NCI-H128 (cell line): ENCODE measurements around the gene HMCES.

Source experiments
- DNase-seq: peaks from one replicate; lab custom pipeline; 2025; ENCODE audit not compliant: unreplicated experiment; lab: John Stamatoyannopoulos, UW

Gene HMCES, protein sequence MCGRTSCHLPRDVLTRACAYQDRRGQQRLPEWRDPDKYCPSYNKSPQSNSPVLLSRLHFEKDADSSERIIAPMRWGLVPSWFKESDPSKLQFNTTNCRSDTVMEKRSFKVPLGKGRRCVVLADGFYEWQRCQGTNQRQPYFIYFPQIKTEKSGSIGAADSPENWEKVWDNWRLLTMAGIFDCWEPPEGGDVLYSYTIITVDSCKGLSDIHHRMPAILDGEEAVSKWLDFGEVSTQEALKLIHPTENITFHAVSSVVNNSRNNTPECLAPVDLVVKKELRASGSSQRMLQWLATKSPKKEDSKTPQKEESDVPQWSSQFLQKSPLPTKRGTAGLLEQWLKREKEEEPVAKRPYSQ

DNA sequence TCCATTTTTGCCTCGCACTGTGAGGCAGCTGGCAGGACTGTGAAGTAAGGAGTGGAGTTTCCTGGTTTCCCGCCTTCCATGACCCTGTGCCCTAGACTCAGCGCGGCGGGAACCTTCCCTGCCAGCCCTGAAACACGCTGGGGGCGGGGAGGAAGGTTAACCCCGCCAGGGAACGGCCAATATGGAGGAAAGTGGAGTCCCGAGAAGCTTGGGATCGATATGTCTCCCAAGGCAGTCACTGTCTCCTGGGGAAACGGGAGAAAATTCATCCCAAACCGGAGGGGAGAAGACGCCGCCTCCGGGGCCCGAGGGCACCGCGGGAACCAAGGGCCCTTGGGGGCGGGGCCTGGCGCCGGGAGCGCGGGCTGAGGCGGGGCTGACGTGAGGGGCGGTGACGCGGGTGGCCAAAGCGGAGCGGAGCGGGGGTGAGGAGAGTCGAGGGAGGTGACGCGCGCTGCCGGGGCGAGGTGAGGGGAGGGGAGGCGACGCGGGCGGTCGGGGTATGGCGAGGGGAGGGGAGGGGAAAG, at the start of gene HMCES:
Gene HMCES, plus strand, starts transcription at position 432 of the 527 bp plus-strand sequence. CDS start 863 bp downstream, outside the sequence.
- peak; percentile 96 for DNase-seq

DNA sequence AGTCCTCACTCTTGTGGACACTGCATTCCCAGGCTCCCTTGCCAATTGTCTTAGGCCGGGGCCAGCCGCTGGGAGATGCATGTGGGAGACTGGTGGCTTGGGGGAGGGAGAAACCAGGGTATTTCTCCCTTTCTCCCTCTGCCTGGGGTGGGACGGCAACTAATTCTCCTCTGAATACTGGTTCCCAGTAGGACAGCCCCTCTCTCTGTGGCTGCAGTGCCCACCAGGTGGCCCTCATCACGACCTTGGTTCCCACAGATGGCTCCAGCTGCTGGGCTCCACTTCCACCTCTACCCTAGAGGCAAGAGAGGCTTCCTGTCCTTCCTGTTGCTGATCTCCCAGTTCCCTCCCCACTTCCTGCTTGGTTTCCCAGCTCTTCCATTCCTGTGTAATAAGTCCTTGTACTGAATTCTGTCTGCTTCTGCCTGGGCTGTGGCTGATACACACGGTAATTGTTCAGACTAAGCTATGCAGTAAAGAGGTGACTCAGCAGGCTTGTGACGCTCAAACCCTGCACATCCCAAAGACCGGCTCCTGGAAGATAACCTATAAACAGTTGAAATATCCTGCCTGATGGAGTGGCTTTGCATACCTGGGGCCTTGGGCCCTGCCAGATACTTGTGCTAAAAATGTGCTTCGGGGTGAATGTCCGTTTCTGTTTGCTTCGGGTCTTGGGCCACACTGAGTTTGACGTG, 49.6 kb upstream of the HMCES start:
- DNase-seq: no peak

DNA sequence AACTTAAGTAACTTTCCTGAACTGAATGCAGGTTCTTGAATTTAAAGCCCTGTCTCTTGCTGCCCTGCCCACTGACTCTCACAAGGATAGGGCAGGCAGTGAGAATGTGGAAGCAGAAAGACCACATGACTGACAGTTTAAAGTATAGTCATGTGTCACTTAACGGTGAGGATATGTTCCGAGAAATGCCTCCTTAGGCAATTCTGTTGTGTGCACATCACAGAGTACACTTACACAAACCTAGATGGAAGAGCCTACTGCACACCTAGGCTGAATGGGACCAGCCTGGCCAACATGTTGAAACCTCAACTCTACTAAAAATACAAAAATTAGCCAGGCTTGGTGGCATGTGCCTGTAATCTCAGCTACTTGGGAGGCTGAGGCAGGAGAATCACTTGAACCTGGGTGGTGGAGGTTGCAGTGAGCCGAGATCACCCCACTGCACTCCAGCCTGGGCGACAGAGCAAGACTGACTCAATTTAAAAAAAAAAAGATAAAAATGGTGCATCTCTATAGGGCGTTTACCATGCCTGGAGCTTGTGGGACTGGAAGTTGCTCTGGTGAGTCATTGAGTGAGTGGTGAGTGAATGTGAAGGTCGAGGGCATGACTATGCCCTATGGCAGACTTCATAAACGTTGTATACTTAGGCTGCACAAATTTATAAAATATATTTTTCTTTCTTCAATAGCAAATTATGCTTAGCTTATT, 48.2 kb upstream of the HMCES start:
- no peak for DNase-seq

DNA sequence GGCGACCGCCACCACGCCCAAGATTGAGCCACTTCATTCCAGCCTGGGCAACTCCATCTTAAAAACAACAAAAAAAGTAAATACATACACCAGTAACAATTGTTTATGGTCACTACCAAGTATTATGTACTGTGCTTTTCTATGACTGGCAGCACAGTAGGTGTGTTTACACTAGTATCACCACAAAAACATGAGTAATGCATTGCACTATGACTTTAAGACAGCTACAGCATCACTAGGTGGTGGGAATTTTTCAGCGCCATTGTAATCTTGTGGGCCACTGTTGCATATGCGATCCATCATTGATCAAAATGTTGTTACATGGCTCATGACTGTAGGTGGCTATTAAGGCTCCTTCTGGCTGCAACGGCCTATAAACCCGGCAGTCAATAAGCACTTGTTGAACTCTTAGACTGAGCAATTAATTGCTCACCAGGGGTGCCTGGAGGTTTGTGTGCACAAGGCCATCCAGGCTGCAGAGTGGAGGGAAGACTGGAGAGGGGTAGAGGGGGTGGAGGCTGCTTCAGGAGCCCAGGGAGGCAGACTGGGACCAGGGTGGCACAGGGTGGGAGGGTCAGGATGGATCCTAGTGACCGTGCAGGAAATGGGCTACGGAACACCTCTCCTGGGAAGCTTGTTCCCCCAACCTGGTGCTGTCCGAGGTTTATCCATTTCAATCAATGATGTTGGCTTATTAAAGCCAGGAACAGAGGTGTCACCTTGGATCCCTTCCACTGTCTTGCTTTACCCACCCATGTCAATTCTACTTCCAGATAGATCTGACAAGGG, 47.1 kb upstream of the HMCES start:
- no peak for DNase-seq

DNA sequence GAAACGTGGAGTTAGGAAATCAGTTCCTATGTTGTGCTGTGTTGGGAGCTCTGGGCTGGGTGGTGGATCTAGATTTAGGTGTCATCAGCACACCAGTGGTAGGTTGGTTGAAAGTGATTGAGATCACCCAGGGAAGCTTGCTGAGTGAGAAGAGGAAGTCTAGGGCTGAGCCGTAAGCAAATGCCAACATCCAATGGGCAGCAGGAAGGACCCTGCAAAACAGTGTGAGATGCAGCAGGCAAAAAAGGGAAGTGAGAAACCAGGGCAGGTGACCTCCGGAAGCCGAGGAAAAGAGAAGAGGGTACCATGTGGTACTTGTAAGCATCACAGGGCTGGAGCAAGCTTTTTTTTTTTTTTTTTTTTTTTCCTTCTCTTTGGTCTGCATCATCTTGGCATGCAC, 45.1 kb upstream of the HMCES start:
- DNase-seq: no peak

DNA sequence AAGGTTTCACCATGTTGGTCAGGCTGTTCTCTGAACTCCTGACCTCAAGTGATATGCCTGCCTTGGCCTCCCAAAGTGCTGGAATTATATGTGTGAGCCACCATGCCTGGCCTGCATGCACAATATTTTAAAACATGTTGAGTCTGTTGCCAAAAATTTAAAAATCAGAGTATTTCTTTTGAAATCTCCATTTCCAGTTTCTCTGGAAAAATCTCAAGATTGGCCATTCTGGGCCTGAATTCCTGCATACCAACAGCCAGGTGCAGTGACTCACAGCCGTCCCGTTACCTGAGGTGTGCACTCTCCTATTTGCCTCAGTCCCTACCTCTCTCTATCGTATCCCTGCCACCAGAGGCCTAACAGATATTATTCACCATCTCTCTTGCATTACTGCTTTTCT, 44.2 kb upstream of the HMCES start:
- no peak for DNase-seq

DNA sequence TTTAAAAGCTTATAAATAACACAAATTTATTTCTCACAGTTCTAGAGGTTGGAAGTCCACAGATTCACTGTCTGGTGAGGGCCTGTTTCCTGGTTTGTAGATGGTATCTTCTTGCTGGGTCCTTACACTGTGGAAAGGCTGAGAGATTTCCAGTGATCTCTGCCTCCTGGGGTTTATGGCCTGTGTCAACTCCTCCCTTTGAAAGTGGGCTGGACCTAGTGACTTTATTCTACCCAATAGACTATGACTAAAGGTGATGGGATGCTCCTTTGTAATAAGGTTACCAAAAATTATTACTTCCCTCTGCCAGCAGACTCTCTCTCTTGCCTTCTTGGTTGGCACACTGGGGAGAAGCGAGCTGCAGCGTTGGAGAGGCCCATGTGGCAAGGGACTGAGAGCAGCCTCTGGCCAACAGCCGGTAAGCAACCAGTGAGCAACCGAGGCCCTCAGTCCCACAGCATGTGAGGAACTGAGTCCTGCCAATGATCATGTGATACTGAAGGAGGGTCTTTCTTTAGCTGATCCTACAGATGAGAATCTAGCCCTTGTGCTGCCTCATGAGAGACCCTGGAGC, 43.2 kb upstream of the HMCES start:
- DNase-seq: no peak

DNA sequence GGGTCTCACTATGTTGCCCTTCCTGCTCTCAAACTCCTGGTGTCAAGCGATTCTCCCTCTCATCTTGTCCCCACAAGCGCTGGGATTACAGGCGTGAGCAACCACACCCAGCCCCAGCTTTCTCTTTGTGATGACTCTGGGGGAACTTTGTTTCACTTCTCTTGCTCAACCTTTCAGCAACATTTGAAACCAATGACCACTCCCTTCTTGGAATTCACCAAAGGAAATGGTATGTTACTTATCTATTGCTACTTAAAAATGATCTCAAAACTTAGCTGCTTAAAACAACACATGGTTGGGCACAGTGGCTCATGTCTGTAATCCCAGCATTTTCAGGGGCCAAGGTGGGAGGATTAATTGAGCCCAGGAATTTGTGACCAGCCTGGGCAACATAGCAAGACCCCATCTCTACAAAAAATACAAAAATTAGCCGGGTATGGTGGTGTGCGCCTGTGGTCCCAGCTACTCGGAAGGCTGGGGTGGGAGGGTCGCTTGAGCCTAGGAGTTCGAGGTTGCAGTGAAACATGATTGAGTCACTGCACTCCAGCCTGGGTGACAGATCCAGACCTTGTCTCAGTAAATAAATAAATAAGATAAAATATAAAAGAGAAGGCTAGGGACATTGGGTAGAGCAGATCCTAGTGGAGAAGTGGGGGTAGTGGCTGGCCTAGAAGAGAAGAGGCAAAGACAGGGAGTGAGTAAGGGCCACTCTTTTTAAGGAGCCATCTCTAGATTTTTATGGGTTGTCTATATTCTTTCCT, 39.5 kb upstream of the HMCES start:
- DNase-seq: no peak

DNA sequence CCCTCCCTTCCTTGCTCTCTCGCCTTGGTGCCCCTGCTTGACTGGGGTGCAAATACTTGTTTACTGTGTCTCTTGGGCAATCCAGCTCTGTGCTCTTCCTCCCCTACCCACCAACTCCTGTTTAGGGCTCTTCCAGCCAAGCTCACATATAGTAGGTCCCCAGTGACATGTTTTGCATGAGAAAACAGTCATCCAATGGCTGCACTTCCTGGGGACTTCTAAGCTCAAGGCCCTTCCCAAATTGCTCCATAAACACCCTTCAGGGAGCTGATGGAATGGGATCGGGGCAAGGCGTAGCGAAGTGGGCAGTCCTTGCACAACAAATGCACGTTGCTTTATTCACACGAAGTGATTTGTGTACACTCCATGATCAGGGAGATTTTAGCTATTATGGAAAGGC, 38.7 kb upstream of the HMCES start:
- no peak for DNase-seq

DNA sequence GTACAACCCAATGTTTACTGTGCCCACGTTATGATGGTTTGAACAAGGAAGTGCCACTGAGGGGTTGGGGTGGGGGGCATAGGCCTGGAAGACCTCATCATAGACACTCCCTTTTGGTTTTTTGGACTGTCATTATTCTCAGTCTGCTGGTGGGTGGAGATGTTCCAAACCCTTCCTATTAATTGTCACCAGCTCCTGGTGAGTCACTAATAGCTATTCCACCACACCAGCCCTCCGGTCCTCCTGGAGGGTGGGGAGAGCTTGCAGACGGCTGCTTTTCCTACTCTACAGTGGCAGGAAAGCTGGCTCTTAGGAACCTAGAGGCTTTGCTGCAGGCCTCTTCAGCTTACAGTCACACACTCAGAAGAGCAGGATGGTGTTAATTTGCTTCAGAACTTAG, 38.2 kb upstream of the HMCES start:
- no peak for DNase-seq

DNA sequence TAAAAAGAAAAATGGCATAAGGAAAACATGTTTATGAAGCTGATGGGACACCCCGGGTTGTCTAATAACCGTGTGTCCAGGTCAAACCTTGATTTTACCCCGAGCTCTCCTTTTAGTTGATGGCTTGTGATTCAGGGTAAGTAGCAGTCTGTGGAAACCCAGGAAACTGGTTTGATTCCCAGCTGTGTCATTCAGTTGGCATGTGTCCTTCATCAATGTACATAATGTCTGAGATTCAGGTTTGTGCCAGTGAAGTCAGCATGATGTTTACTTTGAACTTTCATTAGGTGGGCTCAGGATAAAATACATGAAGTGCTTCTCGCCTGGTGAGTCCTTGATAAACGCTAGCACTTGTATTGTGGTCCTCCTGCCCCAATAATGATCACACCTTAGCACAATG, 33.5 kb upstream of the HMCES start:
- no peak for DNase-seq

DNA sequence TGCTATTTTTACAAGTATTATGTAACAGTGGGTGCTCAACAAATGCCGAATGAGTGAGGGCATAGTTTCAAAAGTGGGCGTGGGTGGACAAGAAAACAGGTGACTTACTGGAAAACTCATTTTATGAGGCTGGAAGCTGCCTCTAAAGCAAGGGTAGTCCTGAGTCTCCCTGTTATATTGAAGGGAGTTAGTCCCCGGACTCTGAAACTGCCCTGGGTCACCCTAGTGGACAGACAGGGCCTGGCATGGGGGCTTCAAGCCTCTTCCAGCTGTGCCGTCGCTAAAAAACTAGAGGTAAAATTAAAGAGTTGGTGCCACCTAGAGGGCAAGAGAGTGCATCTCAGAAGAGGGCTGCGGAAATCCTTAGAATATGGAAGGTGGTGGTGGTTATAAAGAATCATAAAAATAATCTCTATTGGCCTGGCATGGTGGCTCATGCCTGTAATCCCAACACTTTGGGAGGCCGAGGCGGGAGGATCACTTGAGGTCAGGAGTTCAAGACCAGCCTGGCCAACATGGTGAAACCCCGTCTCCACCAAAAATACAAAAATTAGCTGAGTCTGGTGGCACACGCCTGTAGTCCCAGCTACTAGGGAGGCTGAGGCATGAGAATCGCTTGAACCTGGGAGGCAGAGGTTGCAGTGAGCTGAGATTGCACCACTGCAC, 32.9 kb upstream of the HMCES start:
- DNase-seq: peak; percentile 85

DNA sequence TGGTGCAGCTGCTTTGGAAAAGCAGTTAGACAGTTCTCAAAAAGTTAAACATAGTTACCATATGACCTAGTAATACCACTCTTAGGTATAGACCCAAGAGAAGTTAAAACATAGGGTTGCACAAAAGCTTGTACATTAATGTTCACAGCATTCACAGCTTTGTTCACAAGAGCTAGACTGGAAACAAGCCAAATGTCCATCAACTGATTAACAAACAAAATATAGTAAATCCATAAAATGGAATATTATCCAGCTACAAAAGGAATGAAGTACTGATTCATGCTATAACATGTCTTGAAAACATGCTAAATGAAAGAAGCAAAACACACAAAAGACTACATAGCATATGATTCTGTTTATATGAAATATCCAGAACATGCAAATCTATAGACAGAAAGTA, 32.0 kb upstream of the HMCES start:
- DNase-seq: no peak

DNA sequence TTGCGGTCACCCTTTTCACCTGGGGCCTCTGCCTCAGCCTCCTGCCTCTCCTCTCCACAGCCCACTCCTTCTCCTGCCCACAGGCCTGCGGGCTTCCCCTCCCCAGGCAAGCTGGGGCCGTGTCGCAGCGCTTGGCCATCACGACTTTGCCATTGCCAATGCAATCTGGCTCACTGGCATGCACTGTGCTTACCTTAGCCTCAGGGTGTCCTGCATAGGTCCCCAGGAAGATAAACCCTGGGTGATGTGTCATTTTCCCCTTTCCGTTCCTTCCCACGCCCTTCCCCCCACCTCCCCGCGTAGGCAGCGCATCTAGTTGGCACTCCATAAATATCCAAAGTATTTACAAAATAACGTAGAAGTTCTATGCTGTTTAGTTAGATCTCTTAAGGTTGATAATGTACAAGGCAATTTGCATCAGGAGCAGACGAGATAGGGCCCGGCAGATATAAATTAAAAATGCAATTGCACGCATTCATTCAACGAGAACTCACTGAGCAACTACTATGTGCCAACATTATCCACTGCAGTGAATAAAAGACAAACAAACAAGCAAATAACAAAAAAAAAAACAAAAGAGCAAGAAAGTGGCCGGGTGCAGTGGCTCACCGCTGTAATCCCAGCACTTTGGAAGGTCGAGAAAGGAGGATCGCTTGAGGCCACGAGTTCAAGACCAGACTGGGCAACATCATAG, 30.2 kb upstream of the HMCES start:
- no peak for DNase-seq

DNA sequence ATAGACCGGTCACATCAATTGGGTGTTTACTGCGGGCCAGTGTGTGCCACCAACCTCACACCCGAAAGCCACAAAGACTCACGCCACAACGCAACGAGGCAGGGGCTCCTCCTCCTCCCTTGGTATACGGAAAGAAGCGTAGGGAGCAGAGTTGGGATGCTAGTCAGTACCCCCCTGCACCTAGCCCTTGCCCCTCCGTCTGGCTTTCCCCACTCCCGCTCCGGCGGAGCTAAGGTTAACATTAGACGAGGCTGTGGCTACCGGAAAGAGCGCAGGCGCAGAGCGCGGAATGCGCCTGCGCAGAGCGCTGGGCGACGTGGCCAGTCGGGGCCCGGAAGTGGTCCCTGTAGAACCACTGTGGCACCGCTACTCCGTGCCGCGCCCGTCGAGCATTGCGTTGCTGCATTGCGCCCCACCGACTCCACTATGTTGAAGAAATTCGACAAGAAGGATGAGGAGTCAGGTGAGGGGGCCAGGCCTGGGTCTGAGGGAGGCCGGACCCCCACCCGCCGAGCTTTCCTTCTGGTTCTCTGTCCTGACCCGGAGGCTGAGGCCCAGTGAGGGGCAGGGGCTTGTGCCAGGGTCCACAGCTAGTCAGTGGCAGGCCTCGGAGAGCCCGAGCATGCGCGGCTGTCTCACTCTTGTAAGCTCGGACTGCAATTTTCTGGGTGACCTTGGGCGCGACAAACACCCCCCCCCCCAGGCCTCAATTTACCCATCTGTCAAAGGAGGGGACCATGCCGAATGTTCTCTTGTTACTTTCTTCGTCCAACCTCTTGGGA, 29.2 kb upstream of the HMCES start, which contains the start of gene COPG1:
Gene COPG1, plus strand, starts transcription at position 323 of the 782 bp plus-strand sequence. Its CDS starts 104 bp downstream, at position 427.
- peak; percentile 90 for DNase-seq

DNA sequence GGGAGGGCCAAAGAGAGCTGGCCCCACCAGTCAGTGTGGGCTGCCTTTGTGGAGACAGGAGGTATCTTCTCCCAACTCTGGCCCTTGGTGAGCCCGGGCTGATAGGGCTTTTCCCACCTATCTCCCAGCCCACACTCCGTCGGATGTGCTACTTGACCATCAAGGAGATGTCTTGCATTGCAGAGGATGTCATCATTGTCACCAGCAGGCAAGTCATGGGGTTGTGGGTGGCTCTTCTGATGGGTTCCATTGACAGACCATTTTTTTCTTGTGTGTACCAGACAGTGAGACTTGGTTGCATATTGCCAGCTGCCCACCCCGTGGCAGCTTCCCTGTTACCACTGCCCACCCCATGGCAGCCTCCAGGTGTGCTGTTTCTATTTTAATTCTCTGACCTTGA, 25.9 kb upstream of the HMCES start:
- no peak for DNase-seq

DNA sequence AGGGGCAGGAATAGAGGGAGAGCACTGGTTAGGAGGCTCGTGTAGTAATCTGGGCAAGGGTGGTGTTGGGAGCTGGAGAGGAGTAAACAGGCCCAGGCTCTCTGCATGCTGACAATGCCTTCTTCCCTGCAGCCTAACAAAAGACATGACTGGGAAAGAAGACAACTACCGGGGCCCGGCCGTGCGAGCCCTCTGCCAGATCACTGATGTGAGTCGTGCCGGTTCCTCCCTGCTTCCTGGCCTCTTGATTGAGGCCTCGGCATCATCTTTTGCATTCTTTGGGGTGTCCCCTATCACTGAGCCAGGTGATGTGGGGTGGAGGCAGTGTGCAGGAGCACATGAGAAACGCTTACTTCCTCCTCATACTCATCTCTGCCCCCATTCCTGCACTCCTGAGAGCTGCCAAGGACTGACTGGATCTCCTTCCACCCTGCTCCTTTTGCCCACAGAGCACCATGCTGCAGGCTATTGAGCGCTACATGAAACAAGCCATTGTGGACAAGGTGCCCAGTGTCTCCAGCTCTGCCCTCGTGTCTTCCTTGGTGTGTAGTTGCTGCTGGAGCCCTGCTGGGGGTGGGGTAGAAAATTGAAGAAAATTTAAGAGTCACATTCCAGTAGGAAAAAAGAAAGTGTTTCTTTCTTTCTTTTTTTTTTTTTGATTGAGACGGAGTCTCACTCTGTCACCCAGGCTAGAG, 24.0 kb upstream of the HMCES start:
- DNase-seq: no peak
